CD4-positive, alpha-beta T cell treated with Interleukin-2 at 100 ng/mL for 4 hours (primary cell): ENCODE results near the gene DOK1.

ENCODE experiments used
- DNase-seq: peaks from one replicate; pipeline ENCODE4 v3.0.0-alpha.2; 2020; ENCODE audit warnings: low spot score

The DOK1 gene

GRCh38 chr2:74569686-74570085, 15.2 kb downstream of the DOK1 start:
- no peak for DNase-seq

- no peak for DNase-seq
These were observed 16.5 kb downstream of the DOK1 start for GRCh38 chr2:74571058-74571457.

- no peak for DNase-seq
These were observed 17.8 kb downstream of the DOK1 start for GRCh38 chr2:74572178-74572925.

GRCh38 chr2:74573747-74574562, 19.4 kb downstream of the DOK1 start:
- peak; percentile 46 for DNase-seq

GRCh38 chr2:74575320-74575719, 20.8 kb downstream of the DOK1 start:
- DNase-seq: no peak

GRCh38 chr2:74576211-74576862, 21.8 kb downstream of the DOK1 start:
- DNase-seq: no peak

GRCh38 chr2:74576863-74577229, 22.3 kb downstream of the DOK1 start:
- DNase-seq: no peak

GRCh38 chr2:74577448-74577847, 22.9 kb downstream of the DOK1 start:
- DNase-seq: no peak

GRCh38 chr2:74578408-74578807, 23.9 kb downstream of the DOK1 start:
- DNase-seq: no peak

- no peak for DNase-seq
These were observed 26.9 kb downstream of the DOK1 start for GRCh38 chr2:74581463-74581862.

GRCh38 chr2:74582184-74582583, 27.7 kb downstream of the DOK1 start:
- no peak for DNase-seq

GRCh38 chr2:74583504-74583903, 29.0 kb downstream of the DOK1 start:
- DNase-seq: no peak

GRCh38 chr2:74584088-74584645, 29.6 kb downstream of the DOK1 start:
- no peak for DNase-seq

- DNase-seq: no peak
These were observed 31.1 kb downstream of the DOK1 start for GRCh38 chr2:74585406-74586185.

- DNase-seq: peak; percentile 76
These were observed 33.3 kb downstream of the DOK1 start for GRCh38 chr2:74587664-74588277.

- no peak for DNase-seq
These were observed 34.1 kb downstream of the DOK1 start for GRCh38 chr2:74588664-74589063.

GRCh38 chr2:74593826-74594772, 39.6 kb downstream of the DOK1 start:
- DNase-seq: no peak

- no peak for DNase-seq
These were observed 42.1 kb downstream of the DOK1 start for GRCh38 chr2:74596584-74596983.

GRCh38 chr2:74597410-74597809, 42.9 kb downstream of the DOK1 start:
- no peak for DNase-seq

GRCh38 chr2:74599676-74600075, 45.2 kb downstream of the DOK1 start:
- no peak for DNase-seq
